ENCODE results near the gene LEFTY1. TPM values are rescaled to one million over a fixed set of nuclear protein-coding genes. Genes with fewer than 3 reads are reported as not detected.

Gene LEFTY1
- total RNA-seq, 1 donor from 2014 or later = not detected

GRCh38 chr1:225860876-225861441, 28.0 kb downstream of the LEFTY1 start:
- no peak for ATAC-seq
- DNase-seq (ENCODE audit: missing footprints) = no peak
- intact Hi-C loops (cut with DNase I) = no loop called here

- ATAC-seq = no peak
- no peak for DNase-seq (ENCODE audit: missing footprints)
- intact Hi-C loops (cut with DNase I) = no loop called here
These were observed 28.8 kb downstream of the LEFTY1 start for GRCh38 chr1:225860107-225860506.

GRCh38 chr1:225859151-225859550, 29.8 kb downstream of the LEFTY1 start:
- ATAC-seq (no peak), DNase-seq (ENCODE audit: missing footprints) (no peak)
- intact Hi-C loops (cut with DNase I) = no loop called here

- ATAC-seq (no peak), DNase-seq (ENCODE audit: missing footprints) (no peak)
- intact Hi-C loops (cut with DNase I) = no loop called here
These were observed 31.7 kb downstream of the LEFTY1 start for GRCh38 chr1:225857256-225857655.

GRCh38 chr1:225855503-225856300, 33.2 kb downstream of the LEFTY1 start:
- DNase-seq (ENCODE audit: missing footprints) (no peak), ATAC-seq (no peak)
- intact Hi-C loops (cut with DNase I) = no loop called here

GRCh38 chr1:225853441-225853840, 35.5 kb downstream of the LEFTY1 start:
- DNase-seq (ENCODE audit: missing footprints) (no peak), ATAC-seq (no peak)
- intact Hi-C loops (cut with DNase I) = no loop called here

- intact Hi-C loops (cut with DNase I) = no loop called here
- ATAC-seq = no peak
- DNase-seq (ENCODE audit: missing footprints) = no peak
These were observed 36.4 kb downstream of the LEFTY1 start for GRCh38 chr1:225852413-225853124.

GRCh38 chr1:225851805-225852204, 37.1 kb downstream of the LEFTY1 start:
- intact Hi-C loops (cut with DNase I) = no loop called here
- DNase-seq (ENCODE audit: missing footprints) (no peak), ATAC-seq (peak; percentile 11)

- DNase-seq (ENCODE audit: missing footprints) (no peak), ATAC-seq (no peak)
- intact Hi-C loops (cut with DNase I) = no loop called here
These were observed 38.6 kb downstream of the LEFTY1 start for GRCh38 chr1:225850370-225850769.

GRCh38 chr1:225849925-225850324, 39.0 kb downstream of the LEFTY1 start:
- ATAC-seq (no peak), DNase-seq (ENCODE audit: missing footprints) (no peak)
- intact Hi-C loops (cut with DNase I) = loop anchor here (5.0 kb wide), 1 partner anchor 62 kb away; no protein-coding TSS in a partner anchor

- DNase-seq (ENCODE audit: missing footprints) = no peak
- intact Hi-C loops (cut with DNase I) = loop anchor here (5.0 kb wide), 1 partner anchor 64 kb away; no protein-coding TSS in a partner anchor
- ATAC-seq = no peak
These were observed 40.7 kb downstream of the LEFTY1 start for GRCh38 chr1:225848030-225848955.

- ATAC-seq (no peak), DNase-seq (ENCODE audit: missing footprints) (no peak)
- intact Hi-C loops (cut with DNase I) = loop anchor here (2.0 to 5.0 kb wide), 2 partner anchors 37 to 65 kb away; partner anchors contain the start of gene EPHX1
These were observed 41.3 kb downstream of the LEFTY1 start for GRCh38 chr1:225847610-225848009.

GRCh38 chr1:225846331-225847310, 42.3 kb downstream of the LEFTY1 start:
- ATAC-seq (no peak), DNase-seq (ENCODE audit: missing footprints) (no peak)
- intact Hi-C loops (cut with DNase I) = loop anchor here (2.0 to 5.0 kb wide), 2 partner anchors 36 to 66 kb away; partner anchors contain the start of gene EPHX1

- DNase-seq (ENCODE audit: missing footprints) (peak; percentile 86), ATAC-seq (peak; percentile 83)
- intact Hi-C loops (cut with DNase I) = loop anchor here (2.0 to 5.0 kb wide), 4 partner anchors 35 to 371 kb away; partner anchors contain the start of genes EPHX1 and SRP9
These were observed 43.2 kb downstream of the LEFTY1 start for GRCh38 chr1:225845571-225846259.

- intact Hi-C loops (cut with DNase I) = loop anchor here (2.0 to 5.0 kb wide), 3 partner anchors 67 to 370 kb away; partner anchors contain the start of gene SRP9
- DNase-seq (ENCODE audit: missing footprints) (no peak), ATAC-seq (no peak)
These were observed 43.8 kb downstream of the LEFTY1 start for GRCh38 chr1:225845097-225845496.

GRCh38 chr1:225844236-225845061, 44.5 kb downstream of the LEFTY1 start:
- intact Hi-C loops (cut with DNase I) = loop anchor here (2.0 to 5.0 kb wide), 3 partner anchors 68 to 370 kb away; partner anchors contain the start of gene SRP9
- ATAC-seq (no peak), DNase-seq (ENCODE audit: missing footprints) (no peak)
